OCI-LY7 (cell line): ENCODE results near the gene HNMT.

Experiments used
- EZH2phosphoT487 ChIP-seq: fragments of 200-600 bp; sonication (generic); IDR thresholded peaks from 2 replicates; pipeline ENCODE4 v1.6.1; 2018; ENCODE audit warnings: low read depth, borderline replicate concordance, mild to moderate bottlenecking, mixed run types, antibody characterized with exemption, low read length, moderate library complexity, mixed read lengths
- TF ChIP-seq, protein P1 (sequence below): fragments of 200-600 bp; sonication (generic); conservative IDR thresholded peaks from 2 replicates; pipeline ENCODE4 v1.5.1; 2014; ENCODE audit warnings: mild to moderate bottlenecking, antibody characterized with exemption, low read length, moderate library complexity, mixed read lengths

DNA sequence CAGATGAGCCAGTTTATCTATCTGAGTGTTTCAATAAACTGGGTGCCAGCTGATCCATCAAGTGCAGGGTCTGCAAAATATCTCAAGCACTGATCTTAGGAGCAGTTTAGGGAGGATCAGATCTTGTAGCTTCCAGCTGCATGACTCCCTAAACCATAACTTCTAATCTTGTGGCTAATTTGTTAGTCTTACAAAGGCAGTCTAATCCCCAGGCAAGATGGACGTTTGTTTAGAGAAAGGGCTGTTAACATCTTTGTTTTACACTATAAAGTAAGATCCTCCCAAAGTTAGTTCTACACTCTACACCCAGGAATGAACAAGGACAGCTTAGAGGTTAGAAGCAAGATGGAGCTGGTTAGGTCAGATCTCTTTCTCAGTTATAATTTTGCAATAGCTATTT is 28.7 kb upstream of the HNMT start:
- TF ChIP-seq, protein P1, sequence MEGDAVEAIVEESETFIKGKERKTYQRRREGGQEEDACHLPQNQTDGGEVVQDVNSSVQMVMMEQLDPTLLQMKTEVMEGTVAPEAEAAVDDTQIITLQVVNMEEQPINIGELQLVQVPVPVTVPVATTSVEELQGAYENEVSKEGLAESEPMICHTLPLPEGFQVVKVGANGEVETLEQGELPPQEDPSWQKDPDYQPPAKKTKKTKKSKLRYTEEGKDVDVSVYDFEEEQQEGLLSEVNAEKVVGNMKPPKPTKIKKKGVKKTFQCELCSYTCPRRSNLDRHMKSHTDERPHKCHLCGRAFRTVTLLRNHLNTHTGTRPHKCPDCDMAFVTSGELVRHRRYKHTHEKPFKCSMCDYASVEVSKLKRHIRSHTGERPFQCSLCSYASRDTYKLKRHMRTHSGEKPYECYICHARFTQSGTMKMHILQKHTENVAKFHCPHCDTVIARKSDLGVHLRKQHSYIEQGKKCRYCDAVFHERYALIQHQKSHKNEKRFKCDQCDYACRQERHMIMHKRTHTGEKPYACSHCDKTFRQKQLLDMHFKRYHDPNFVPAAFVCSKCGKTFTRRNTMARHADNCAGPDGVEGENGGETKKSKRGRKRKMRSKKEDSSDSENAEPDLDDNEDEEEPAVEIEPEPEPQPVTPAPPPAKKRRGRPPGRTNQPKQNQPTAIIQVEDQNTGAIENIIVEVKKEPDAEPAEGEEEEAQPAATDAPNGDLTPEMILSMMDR = no peak
- TF ChIP-seq EZH2phosphoT487 = no peak
